ENCODE results near the gene TCF15. TPM values are rescaled to one million over a fixed set of nuclear protein-coding genes. Genes with fewer than 3 reads are reported as not detected.
A peak's percentile ranks its signal among the peaks of the same experiment; 100 is the strongest.

TCF15 gene
- total and polyA plus RNA-seq, 2 of the 13 experiments (the other 11 are each of a cell fraction or from before 2014, with no cell fraction given): not detected

DNA sequence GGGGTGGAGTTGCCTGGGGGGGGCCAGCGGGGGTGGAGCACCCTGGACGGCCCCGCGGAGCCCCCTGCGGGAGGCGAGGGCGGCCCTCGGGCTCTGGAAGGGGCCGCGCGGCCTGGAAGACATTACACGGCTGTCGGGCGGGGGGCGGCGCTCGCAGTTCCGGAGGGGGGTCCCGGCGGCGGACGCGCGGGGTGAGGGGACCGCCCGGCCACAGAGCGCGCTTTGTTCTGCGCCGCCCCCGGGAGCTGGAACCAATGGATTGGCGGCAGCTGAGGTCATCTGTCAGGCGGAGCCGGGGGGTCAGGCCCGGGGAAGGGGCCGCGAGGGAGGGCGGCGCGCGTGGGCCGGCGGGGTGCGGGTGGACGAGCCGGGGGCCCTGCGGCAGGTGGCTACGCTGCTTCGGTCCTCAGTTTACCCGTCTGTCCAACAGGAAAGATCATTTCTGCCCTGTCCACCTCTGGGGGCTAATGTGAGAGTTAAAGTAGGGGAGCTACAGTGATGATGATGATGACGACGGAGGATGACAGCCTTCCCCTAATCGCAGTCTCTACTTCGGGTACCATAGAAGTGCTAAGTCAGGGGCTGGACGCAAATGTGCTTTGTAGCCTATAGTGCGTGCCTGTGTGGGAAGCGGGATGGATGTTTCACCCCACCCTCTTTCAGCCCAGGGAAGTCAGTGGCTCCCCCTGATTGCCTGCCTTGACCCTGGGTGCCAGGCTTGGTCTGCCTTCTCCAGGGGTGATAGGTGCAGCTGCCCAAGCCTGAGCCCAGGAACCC is 32.5 kb upstream of the TCF15 start (continued):
- TF ChIP-seq, protein P1, sequence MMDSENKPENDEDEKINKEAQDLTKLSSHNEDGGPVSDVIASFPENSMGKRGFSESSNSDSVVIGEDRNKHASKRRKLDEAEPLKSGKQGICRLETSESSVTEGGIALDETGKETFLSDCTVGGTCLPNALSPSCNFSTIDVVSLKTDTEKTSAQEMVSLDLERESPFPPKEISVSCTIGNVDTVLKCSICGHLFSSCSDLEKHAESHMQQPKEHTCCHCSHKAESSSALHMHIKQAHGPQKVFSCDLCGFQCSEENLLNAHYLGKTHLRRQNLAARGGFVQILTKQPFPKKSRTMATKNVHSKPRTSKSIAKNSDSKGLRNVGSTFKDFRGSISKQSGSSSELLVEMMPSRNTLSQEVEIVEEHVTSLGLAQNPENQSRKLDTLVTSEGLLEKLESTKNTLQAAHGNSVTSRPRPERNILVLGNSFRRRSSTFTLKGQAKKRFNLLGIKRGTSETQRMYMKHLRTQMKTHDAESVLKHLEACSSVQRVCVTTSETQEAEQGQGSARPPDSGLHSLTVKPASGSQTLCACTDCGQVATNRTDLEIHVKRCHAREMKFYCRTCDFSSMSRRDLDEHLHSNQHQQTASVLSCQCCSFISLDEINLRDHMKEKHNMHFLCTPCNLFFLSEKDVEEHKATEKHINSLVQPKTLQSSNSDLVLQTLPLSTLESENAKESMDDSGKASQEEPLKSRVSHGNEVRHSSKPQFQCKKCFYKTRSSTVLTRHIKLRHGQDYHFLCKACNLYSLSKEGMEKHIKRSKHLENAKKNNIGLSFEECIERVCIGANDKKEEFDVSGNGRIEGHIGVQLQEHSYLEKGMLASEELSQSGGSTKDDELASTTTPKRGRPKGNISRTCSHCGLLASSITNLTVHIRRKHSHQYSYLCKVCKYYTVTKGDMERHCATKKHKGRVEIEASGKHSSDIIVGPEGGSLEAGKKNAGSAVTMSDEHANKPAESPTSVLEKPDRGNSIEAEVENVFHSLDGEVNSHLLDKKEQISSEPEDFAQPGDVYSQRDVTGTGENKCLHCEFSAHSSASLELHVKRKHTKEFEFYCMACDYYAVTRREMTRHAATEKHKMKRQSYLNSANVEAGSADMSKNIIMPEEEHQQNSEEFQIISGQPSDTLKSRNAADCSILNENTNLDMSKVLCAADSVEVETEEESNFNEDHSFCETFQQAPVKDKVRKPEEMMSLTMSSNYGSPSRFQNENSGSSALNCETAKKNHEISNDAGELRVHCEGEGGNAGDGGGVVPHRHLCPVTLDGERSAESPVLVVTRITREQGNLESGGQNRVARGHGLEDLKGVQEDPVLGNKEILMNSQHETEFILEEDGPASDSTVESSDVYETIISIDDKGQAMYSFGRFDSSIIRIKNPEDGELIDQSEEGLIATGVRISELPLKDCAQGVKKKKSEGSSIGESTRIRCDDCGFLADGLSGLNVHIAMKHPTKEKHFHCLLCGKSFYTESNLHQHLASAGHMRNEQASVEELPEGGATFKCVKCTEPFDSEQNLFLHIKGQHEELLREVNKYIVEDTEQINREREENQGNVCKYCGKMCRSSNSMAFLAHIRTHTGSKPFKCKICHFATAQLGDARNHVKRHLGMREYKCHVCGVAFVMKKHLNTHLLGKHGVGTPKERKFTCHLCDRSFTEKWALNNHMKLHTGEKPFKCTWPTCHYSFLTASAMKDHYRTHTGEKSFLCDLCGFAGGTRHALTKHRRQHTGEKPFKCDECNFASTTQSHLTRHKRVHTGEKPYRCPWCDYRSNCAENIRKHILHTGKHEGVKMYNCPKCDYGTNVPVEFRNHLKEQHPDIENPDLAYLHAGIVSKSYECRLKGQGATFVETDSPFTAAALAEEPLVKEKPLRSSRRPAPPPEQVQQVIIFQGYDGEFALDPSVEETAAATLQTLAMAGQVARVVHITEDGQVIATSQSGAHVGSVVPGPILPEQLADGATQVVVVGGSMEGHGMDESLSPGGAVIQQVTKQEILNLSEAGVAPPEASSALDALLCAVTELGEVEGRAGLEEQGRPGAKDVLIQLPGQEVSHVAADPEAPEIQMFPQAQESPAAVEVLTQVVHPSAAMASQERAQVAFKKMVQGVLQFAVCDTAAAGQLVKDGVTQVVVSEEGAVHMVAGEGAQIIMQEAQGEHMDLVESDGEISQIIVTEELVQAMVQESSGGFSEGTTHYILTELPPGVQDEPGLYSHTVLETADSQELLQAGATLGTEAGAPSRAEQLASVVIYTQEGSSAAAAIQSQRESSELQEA (CRISPR knock-in tag; IDR thresholded peaks at IDR 0.05; ENCODE audit: not compliant biosample characterization): no peak
- TF ChIP-seq HMG20A (CRISPR knock-in tag; IDR thresholded peaks at IDR 0.05; ENCODE audit: borderline replicate concordance) (no peak; the same call in 1 of the 2 replicates), ZNF138 (CRISPR knock-in tag; IDR thresholded peaks at IDR 0.05; ENCODE audit: low read depth) (no peak), ZSCAN29 (CRISPR knock-in tag; conservative IDR thresholded peaks at IDR 0.05) (no peak), NCOA2 (CRISPR knock-in tag; IDR thresholded peaks at IDR 0.05) (peak; percentile 14; the same call in 1 of the 2 replicates), ZNF317 (CRISPR knock-in tag; IDR thresholded peaks at IDR 0.05) (no peak), ZNF652 (CRISPR knock-in tag; IDR thresholded peaks at IDR 0.05; ENCODE audit: borderline replicate concordance, low read depth) (no peak), HMG20B (CRISPR knock-in tag; conservative IDR thresholded peaks at IDR 0.05) (0 out of 2 replicates have a peak, but pooled peaks have one; percentile 44), ZSCAN25 (CRISPR knock-in tag; IDR thresholded peaks at IDR 0.05) (peak; percentile 78), RFX5 (IDR thresholded peaks at IDR 0.05; ENCODE audit: low read depth, low read length) (no peak), ZNF672 (CRISPR knock-in tag; IDR thresholded peaks at IDR 0.05) (no peak), STAG1 (CRISPR knock-in tag; IDR thresholded peaks at IDR 0.05) (no peak), ZNF296 (CRISPR knock-in tag; conservative IDR thresholded peaks at IDR 0.05) (no peak), ZNF605 (CRISPR knock-in tag; IDR thresholded peaks at IDR 0.05) (no peak), ZNF761 (CRISPR knock-in tag; conservative IDR thresholded peaks at IDR 0.05) (peak; percentile 84; the same call in 1 of the 2 replicates), ZNF496 (CRISPR knock-in tag; IDR thresholded peaks at IDR 0.05; ENCODE audit: insufficient replicate concordance) (no peak)
- TF ChIP-seq, protein P2, sequence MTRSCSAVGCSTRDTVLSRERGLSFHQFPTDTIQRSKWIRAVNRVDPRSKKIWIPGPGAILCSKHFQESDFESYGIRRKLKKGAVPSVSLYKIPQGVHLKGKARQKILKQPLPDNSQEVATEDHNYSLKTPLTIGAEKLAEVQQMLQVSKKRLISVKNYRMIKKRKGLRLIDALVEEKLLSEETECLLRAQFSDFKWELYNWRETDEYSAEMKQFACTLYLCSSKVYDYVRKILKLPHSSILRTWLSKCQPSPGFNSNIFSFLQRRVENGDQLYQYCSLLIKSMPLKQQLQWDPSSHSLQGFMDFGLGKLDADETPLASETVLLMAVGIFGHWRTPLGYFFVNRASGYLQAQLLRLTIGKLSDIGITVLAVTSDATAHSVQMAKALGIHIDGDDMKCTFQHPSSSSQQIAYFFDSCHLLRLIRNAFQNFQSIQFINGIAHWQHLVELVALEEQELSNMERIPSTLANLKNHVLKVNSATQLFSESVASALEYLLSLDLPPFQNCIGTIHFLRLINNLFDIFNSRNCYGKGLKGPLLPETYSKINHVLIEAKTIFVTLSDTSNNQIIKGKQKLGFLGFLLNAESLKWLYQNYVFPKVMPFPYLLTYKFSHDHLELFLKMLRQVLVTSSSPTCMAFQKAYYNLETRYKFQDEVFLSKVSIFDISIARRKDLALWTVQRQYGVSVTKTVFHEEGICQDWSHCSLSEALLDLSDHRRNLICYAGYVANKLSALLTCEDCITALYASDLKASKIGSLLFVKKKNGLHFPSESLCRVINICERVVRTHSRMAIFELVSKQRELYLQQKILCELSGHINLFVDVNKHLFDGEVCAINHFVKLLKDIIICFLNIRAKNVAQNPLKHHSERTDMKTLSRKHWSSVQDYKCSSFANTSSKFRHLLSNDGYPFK (CRISPR knock-in tag; IDR thresholded peaks at IDR 0.05; ENCODE audit: borderline replicate concordance): no peak
- TF ChIP-seq, protein P3, sequence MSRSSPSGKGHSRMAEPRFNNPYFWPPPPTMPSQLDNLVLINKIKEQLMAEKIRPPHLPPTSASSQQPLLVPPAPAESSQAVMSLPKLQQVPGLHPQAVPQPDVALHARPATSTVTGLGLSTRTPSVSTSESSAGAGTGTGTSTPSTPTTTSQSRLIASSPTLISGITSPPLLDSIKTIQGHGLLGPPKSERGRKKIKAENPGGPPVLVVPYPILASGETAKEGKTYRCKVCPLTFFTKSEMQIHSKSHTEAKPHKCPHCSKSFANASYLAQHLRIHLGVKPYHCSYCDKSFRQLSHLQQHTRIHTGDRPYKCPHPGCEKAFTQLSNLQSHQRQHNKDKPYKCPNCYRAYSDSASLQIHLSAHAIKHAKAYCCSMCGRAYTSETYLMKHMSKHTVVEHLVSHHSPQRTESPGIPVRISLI (CRISPR knock-in tag; IDR thresholded peaks at IDR 0.05; ENCODE audit: borderline replicate concordance): no peak; the same call in 1 of the 2 replicates

Measured in HepG2 (cell line).